Stimulated activated CD4-positive, alpha-beta T cell treated with anti-CD3 and anti-CD28 coated beads, Interleukin-4, amount 100 ng/mL, for 24 hours (primary cell): ENCODE measurements around the gene NDUFS7.
"Not testable (repeated sequence)": the region's sequence is repeated elsewhere in the genome, so short reads cannot be mapped to it uniquely, and the experiment has no call there.

Source experiments
- DNase-seq: peaks from one replicate; pipeline ENCODE4 v3.0.0-alpha.2; 2020

The NDUFS7 gene

GRCh38 chr19:1434040-1434366 is 50.3 kb downstream of the NDUFS7 start:
- DNase-seq: no peak

- no peak for DNase-seq
These were observed 50.9 kb downstream of the NDUFS7 start for GRCh38 chr19:1434577-1435060.

GRCh38 chr19:1435378-1435989 is 51.8 kb downstream of the NDUFS7 start:
- no peak for DNase-seq

GRCh38 chr19:1437609-1438008 is 53.9 kb downstream of the NDUFS7 start:
- no peak for DNase-seq

- DNase-seq: peak; percentile 97
These were observed 54.6 kb downstream of the NDUFS7 start, which contains the start of gene RPS15 for GRCh38 chr19:1438035-1438932. Gene RPS15, plus strand, starts transcription at chr19:1438396. Its CDS starts 30 bp downstream, at chr19:1438426.

- DNase-seq: no peak
These were observed 55.2 kb downstream of the NDUFS7 start for GRCh38 chr19:1438933-1439354.

- DNase-seq: not testable (repeated sequence)
These were observed 56.1 kb downstream of the NDUFS7 start for GRCh38 chr19:1439525-1440417.

- no peak for DNase-seq
These were observed 56.7 kb downstream of the NDUFS7 start for GRCh38 chr19:1440418-1440801.

GRCh38 chr19:1441022-1441426 is 57.3 kb downstream of the NDUFS7 start:
- DNase-seq: no peak

GRCh38 chr19:1441677-1442438 is 58.2 kb downstream of the NDUFS7 start:
- DNase-seq: no peak
